ENCODE results near the gene TAX1BP3.

The TAX1BP3 gene

DNA sequence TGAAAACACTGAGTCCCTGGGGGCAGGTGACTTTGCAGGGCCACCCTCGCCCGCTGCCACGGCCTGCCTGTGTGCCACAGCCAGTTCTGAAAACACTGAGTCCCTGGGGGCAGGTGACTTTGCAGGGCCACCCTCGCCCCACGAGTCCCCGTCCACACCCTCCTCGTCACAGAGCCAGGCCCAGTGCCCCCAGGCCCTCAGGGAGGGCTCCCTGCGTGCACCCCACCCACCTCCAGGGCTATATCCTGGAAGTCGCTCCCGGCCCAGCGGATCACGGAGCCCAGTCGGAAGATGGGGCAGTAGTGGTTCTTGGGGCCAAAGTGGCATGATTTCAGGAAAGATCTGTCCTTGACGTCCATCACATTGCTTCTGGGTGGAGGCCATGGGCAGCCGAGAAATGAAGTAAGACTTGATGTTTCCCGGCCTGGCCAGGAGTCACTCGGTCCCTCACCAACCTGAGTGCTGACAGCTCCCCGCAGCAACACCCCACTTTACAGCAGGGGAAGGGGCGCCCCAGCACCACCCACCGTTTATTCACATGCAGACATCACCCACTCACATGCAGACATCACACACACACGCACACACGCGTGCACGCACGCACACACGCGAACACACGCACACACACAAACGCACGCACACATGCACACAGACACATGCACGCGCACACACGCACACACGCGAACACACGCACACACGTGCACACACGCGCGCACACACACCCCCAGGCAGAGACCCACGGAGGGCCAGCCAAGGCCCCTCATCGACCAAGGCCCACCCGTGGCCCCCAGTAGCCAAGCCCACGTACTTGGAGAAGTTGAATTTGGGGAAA is 21.1 kb upstream of the TAX1BP3 start:
- no peak for DNase-seq (ENCODE audit: low read depth, low spot score)
- ChIA-PET CTCF (no interaction called here), POLR2A (no interaction called here)
- no peak overlapping the region for H3K4me3 ChIP-seq (ENCODE audit: low read depth, low read length)
- TF ChIP-seq, protein P1, sequence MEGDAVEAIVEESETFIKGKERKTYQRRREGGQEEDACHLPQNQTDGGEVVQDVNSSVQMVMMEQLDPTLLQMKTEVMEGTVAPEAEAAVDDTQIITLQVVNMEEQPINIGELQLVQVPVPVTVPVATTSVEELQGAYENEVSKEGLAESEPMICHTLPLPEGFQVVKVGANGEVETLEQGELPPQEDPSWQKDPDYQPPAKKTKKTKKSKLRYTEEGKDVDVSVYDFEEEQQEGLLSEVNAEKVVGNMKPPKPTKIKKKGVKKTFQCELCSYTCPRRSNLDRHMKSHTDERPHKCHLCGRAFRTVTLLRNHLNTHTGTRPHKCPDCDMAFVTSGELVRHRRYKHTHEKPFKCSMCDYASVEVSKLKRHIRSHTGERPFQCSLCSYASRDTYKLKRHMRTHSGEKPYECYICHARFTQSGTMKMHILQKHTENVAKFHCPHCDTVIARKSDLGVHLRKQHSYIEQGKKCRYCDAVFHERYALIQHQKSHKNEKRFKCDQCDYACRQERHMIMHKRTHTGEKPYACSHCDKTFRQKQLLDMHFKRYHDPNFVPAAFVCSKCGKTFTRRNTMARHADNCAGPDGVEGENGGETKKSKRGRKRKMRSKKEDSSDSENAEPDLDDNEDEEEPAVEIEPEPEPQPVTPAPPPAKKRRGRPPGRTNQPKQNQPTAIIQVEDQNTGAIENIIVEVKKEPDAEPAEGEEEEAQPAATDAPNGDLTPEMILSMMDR (IDR thresholded peaks at IDR 0.05; ENCODE audit: insufficient read depth, low read length, missing control alignments), result no peak

DNA sequence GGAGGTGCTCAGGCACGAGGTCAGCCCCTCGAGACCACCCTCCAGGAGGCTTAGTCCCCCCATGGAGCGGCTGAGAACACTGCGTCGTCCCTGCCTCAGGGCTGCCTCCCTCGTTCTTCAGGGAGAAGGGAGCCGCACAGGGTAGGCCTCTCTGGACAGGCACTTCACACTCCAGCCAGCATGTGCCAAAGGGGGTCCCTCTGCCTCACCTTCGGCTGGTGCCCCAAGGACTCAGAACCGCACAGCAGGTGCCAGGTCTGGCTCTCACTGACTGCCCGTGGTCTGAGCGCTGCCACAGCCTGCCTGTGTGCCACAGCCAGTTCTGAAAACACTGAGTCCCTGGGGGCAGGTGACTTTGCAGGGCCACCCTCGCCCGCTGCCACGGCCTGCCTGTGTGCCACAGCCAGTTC is 20.5 kb upstream of the TAX1BP3 start:
- no peak for DNase-seq (ENCODE audit: low read depth, low spot score)
- no peak overlapping the region for H3K4me3 ChIP-seq (ENCODE audit: low read depth, low read length)
- TF ChIP-seq, protein P1 (IDR thresholded peaks at IDR 0.05; ENCODE audit: insufficient read depth, low read length, missing control alignments), result no peak
- ChIA-PET CTCF (no interaction called here), POLR2A (no interaction called here)

DNA sequence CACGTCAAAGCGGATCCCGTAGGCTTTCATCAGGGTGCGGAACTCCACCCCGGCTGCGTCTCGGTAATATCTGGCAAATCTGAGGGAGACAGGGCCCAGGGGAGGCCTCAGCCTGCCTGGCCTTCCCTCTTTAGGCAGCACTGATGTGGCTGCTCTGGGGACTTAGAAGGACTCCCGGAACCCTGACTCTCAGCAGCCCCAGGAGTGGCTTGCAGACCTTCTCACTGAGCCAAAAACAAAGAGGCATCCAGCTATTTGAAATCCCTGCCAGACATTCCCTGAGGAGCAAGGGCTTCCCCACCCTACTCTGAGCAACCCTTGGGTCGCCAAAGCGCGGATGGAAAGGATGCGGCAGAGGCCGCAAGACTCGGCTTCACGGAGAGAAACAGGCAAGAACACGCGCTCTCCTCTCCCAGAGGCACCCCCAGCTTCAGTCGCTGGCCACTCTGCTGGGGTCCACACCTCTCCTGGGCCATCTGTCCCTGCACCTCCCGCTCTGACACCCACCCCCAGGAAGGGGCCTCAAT is 19.7 kb upstream of the TAX1BP3 start:
- no peak for DNase-seq (ENCODE audit: low read depth, low spot score)
- H3K4me3 ChIP-seq (ENCODE audit: low read depth, low read length), result no peak overlapping the region
- ChIA-PET POLR2A (no interaction called here), CTCF (interaction anchor here (0.8 kb wide), 1 partner anchor 10 kb away, joined by 3 read pairs; no protein-coding TSS in a partner anchor)
- TF ChIP-seq, protein P1 (IDR thresholded peaks at IDR 0.05; ENCODE audit: insufficient read depth, low read length, missing control alignments), result no peak

DNA sequence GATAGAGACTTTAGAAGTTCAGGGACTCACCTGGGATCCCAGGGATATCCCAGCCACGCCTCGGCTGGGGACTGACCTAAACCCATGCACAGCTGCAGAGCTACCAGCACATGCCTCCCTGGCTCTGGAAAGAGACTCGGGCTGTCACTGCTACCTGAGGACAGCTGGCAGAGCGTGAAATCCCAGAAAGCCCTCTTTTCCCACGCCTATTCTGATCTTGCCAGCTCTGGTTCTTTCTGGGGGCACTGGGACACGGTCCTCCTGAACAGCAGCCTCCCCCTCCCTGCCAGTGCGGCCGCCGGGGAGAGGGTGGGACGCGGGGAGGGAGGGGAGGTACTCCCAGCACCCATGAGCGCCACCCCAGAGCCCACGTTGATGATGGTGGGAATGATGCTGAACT is 16.8 kb upstream of the TAX1BP3 start:
- POLR2A ChIA-PET, result no interaction called here
- no peak overlapping the region for H3K4me3 ChIP-seq (ENCODE audit: low read depth, low read length)
- CTCF ChIA-PET, result interaction anchor here (0.7 kb wide), 1 partner anchor 9 kb away, joined by 3 read pairs; no protein-coding TSS in a partner anchor
- no peak for DNase-seq (ENCODE audit: low read depth, low spot score)
- TF ChIP-seq, protein P1 (IDR thresholded peaks at IDR 0.05; ENCODE audit: insufficient read depth, low read length, missing control alignments), result no peak

DNA sequence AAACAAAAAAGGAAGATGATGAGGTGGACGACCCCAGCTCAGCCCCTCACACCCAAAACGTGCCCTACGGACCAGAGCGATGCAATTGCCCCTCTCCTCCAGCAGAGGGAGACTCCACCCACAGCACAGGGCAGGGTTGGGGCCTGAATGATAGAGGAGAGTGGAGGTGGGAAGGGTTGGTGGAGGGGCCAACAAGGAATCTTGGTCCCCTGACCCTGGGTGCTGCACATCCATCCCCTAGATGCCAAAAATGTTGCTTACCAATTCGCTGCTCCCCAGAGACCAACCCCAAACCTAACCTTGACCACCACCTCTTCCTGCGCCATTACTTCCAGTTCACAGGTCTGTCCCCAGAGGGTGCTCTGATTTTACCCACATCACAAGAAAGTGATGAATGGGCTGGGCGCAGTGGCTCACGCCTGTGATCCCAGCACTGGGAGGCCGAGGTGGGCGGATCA is 14.7 kb upstream of the TAX1BP3 start:
- TF ChIP-seq, protein P1 (IDR thresholded peaks at IDR 0.05; ENCODE audit: insufficient read depth, low read length, missing control alignments), result peak; percentile 95
- POLR2A ChIA-PET, result no interaction called here
- no peak for DNase-seq (ENCODE audit: low read depth, low spot score)
- H3K4me3 ChIP-seq (ENCODE audit: low read depth, low read length), result no peak overlapping the region
- CTCF ChIA-PET, result interaction anchor here (0.6 to 2.8 kb wide), 20 partner anchors 9 to 321 kb away, joined by 3 to 12 read pairs (median 3); partner anchors contain the start of genes NCBP3 and P2RX5

DNA sequence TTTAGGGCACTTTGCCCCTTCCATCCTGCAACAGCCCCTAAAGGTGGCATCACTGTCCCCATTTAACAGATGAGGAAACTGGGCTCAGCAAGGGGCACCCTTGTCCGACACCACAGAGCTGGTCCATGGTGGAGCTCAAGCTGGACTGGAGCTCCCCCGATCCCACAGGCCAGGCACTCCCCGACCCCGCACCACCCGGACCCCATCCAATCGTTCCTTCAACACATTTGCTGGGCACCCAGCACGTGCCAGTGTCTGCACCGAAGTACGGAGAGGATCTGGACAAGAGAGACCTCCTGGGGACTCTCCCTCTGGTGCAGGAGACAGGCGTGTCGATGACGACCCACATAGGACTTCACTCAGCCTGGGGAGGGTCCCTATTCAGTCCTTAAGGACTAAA is 13.7 kb upstream of the TAX1BP3 start:
- ChIA-PET POLR2A (no interaction called here), CTCF (interaction anchor here (0.7 to 2.8 kb wide), 11 partner anchors 8 to 322 kb away, joined by 3 to 12 read pairs (median 6); no protein-coding TSS in a partner anchor)
- no peak for DNase-seq (ENCODE audit: low read depth, low spot score)
- TF ChIP-seq, protein P1 (IDR thresholded peaks at IDR 0.05; ENCODE audit: insufficient read depth, low read length, missing control alignments), result no peak
- H3K4me3 ChIP-seq (ENCODE audit: low read depth, low read length), result no peak overlapping the region

Measured in AG04449 (cell line).